HepG2 (cell line): Measurements from ENCODE around the gene OPALIN.

Source experiments
- CBFB ChIP-seq: sonication (generic); formaldehyde crosslinking; IDR thresholded peaks from 2 replicates; pipeline ENCODE4 v1.4.0; 2020; ENCODE audit warnings: missing genetic modification reagents
- CC2D1A ChIP-seq: sonication (generic); formaldehyde crosslinking; IDR thresholded peaks from 2 replicates; pipeline ENCODE4 v1.8.1; 2023; ENCODE audit warnings: mild to moderate bottlenecking, missing genetic modification reagents
- POLR2A ChIP-seq, 2 experiments: IDR thresholded peaks; 2 replicates each; pipeline ENCODE4 v1.6.1; 2011; ENCODE audit warnings: low read depth in 2 of 2, low read length in 2 of 2, mild to moderate bottlenecking in 1 of 2, moderate library complexity in 1 of 2; ENCODE audit not compliant: insufficient read depth in 1 of 2
- TCF12 ChIP-seq, 2 experiments: fragments of 450-650 bp in 1 of 2; sonication (generic) in 1 of 2; formaldehyde crosslinking in 1 of 2; IDR thresholded peaks; 2 replicates each; pipeline versions ENCODE4 v1.6.1 to v1.8.0; 2017 to 2022; ENCODE audit warnings: antibody characterized with exemption in 1 of 2, mild to moderate bottlenecking in 1 of 2, missing genetic modification reagents in 1 of 2, moderate library complexity in 1 of 2
- UBTF ChIP-seq: sonication (generic); formaldehyde crosslinking; IDR thresholded peaks from 2 replicates; pipeline ENCODE4 v1.4.0; 2020; ENCODE audit warnings: mild to moderate bottlenecking, missing genetic modification reagents
- ZBTB20 ChIP-seq: sonication (generic); formaldehyde crosslinking; IDR thresholded peaks from 2 replicates; pipeline ENCODE4 v1.8.1; 2023; ENCODE audit warnings: missing genetic modification reagents, low read depth, mild to moderate bottlenecking, borderline replicate concordance
- ZNF350 ChIP-seq: sonication (generic); formaldehyde crosslinking; IDR thresholded peaks from 2 replicates; pipeline ENCODE4 v1.4.0; 2020; ENCODE audit warnings: mild to moderate bottlenecking, low read depth, missing genetic modification reagents, borderline replicate concordance
- ZNF83 ChIP-seq: sonication (generic); formaldehyde crosslinking; IDR thresholded peaks from 2 replicates; pipeline ENCODE4 v1.4.0; 2020; ENCODE audit warnings: missing genetic modification reagents, mild to moderate bottlenecking, borderline replicate concordance

- TF ChIP-seq CBFB (CRISPR knock-in tag): no peak
- TF ChIP-seq UBTF (CRISPR knock-in tag): no peak
- TF ChIP-seq ZNF350 (CRISPR knock-in tag): no peak
- no peak for TF ChIP-seq CC2D1A (CRISPR knock-in tag)
- no peak for TF ChIP-seq ZBTB20
- TF ChIP-seq ZNF83 (CRISPR knock-in tag): no peak
- TF ChIP-seq TCF12 (IDR thresholded peaks at IDR 0.05): no peak
- no peak for TF ChIP-seq TCF12 (CRISPR knock-in tag; IDR thresholded peaks at IDR 0.05)
- TF ChIP-seq POLR2A (IDR thresholded peaks at IDR 0.05; ENCODE audit: insufficient read depth in 1 of 2, low read depth in 2 of 2, low read length in 2 of 2): no peak
Observed at GRCh38 chr10:96380821-96381220, 22.0 kb upstream of the OPALIN start.
